ENCODE results near the gene RNU5B-1. TPM values are rescaled to one million over a fixed set of nuclear protein-coding genes. Genes with fewer than 3 reads are reported as not detected.

Gene RNU5B-1
- total RNA-seq, 2 experiments from 2014 or later, result not detected

DNA sequence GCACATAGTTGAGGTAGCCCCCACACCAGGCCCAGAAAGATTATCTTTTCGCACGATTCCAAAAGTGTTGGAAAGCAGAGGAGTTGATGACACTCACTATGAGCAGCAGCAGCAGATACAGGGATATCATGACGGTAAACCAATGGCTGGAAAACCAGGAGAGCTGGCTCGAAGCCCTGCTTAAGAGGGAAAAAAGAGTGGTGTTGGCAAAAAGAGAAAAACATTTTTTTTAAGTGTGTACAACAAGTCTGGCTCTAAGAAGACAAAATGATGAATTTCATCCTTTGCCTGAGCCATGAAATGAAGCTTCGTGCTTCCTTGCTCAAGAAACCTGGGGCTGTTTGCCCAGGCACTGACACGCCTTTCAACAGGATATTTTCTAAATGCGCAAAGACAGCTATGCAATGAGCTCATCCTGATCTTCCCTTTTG lies 45.1 kb upstream of the RNU5B-1 start:
- no TSS peak for BruUV-seq (replicated peaks)
- H3K4me2 ChIP-seq (ENCODE audit: low read length), result no peak overlapping the region
- H3K79me2 ChIP-seq (ENCODE audit: insufficient read depth, low read depth, low read length), result no peaks in the 10 kb centered on the region
- no peak overlapping the region for H2AFZ ChIP-seq (ENCODE audit: low read length)
- TF ChIP-seq EZH2phosphoT487 (IDR thresholded peaks at IDR 0.05; ENCODE audit: borderline replicate concordance, low read depth, low read length), result no peak
- H3K9me2 ChIP-seq (ENCODE audit: insufficient read depth, low read length), result no peaks in the 10 kb centered on the region
- ChIA-PET POLR2A (interaction anchor here (0.6 to 0.9 kb wide), 2 partner anchors 13 to 1991 kb away, joined by 3 to 4 read pairs; no protein-coding TSS in a partner anchor), CTCF (ENCODE audit: unreplicated experiment) (no interaction called here)
- no peaks in the 10 kb centered on the region for H3K4me1 ChIP-seq (ENCODE audit: insufficient read depth, low read length, poor library complexity, severe bottlenecking)
- H4K20me1 ChIP-seq (ENCODE audit: insufficient read depth, low read length), result no peaks in the 10 kb centered on the region
- H3K36me3 ChIP-seq (ENCODE audit: insufficient read depth, low read length), result peaks cover 56% of the 10 kb centered on the region
- intact Hi-C loops (cut with micrococcal nuclease; ENCODE audit: unreplicated experiment), result no loop called here
- H3K4me3 ChIP-seq (ENCODE audit: low read depth, low read length, poor library complexity, severe bottlenecking), result no peak overlapping the region
- H3K9me3 ChIP-seq (ENCODE audit: low read length), result no peaks in the 10 kb centered on the region
- DNase-seq (ENCODE audit: low spot score), result no peak
- no peak overlapping the region for H3K27ac ChIP-seq (ENCODE audit: low read depth, low read length, poor library complexity, severe bottlenecking)

DNA sequence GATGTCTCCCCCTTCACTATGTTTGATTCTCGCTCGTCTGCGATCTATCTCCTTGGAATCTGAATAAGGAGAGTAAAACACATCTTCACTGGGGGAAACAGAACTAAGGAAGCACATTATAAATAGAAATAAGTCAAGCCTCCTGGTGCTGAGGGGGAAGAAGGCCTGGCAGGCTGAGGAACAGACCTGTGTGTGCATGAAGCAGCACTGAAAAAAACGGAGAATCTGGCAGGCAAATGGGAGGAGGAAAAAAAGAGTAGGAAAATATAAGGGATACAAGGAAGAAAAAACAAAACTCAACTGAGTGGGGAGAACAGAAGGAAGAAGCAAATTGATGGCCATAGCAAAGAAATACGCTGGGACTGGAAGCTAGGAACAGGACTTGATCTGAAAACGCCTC lies 43.5 kb upstream of the RNU5B-1 start:
- intact Hi-C loops (cut with micrococcal nuclease; ENCODE audit: unreplicated experiment), result no loop called here
- Histone ChIP-seq H4K20me1 (ENCODE audit: insufficient read depth, low read length) (no peaks in the 10 kb centered on the region), H3K4me3 (ENCODE audit: low read depth, low read length, poor library complexity, severe bottlenecking) (no peak overlapping the region), H3K4me2 (ENCODE audit: low read length) (no peak overlapping the region), H3K79me2 (ENCODE audit: insufficient read depth, low read depth, low read length) (no peaks in the 10 kb centered on the region), H3K36me3 (ENCODE audit: insufficient read depth, low read length) (peaks cover 54% of the 10 kb centered on the region), H3K27ac (ENCODE audit: low read depth, low read length, poor library complexity, severe bottlenecking) (no peak overlapping the region), H3K9me3 (ENCODE audit: low read length) (no peaks in the 10 kb centered on the region), H3K4me1 (ENCODE audit: insufficient read depth, low read length, poor library complexity, severe bottlenecking) (no peaks in the 10 kb centered on the region), H2AFZ (ENCODE audit: low read length) (no peak overlapping the region), H3K9me2 (ENCODE audit: insufficient read depth, low read length) (no peaks in the 10 kb centered on the region)
- ChIA-PET POLR2A (no interaction called here), CTCF (ENCODE audit: unreplicated experiment) (no interaction called here)
- DNase-seq (ENCODE audit: low spot score), result no peak
- no peak for TF ChIP-seq EZH2phosphoT487 (IDR thresholded peaks at IDR 0.05; ENCODE audit: borderline replicate concordance, low read depth, low read length)
- TF ChIP-seq, protein P1, sequence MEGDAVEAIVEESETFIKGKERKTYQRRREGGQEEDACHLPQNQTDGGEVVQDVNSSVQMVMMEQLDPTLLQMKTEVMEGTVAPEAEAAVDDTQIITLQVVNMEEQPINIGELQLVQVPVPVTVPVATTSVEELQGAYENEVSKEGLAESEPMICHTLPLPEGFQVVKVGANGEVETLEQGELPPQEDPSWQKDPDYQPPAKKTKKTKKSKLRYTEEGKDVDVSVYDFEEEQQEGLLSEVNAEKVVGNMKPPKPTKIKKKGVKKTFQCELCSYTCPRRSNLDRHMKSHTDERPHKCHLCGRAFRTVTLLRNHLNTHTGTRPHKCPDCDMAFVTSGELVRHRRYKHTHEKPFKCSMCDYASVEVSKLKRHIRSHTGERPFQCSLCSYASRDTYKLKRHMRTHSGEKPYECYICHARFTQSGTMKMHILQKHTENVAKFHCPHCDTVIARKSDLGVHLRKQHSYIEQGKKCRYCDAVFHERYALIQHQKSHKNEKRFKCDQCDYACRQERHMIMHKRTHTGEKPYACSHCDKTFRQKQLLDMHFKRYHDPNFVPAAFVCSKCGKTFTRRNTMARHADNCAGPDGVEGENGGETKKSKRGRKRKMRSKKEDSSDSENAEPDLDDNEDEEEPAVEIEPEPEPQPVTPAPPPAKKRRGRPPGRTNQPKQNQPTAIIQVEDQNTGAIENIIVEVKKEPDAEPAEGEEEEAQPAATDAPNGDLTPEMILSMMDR (conservative IDR thresholded peaks at IDR 0.05; ENCODE audit: low read length), result no peak
- no TSS peak for BruUV-seq (replicated peaks)

DNA sequence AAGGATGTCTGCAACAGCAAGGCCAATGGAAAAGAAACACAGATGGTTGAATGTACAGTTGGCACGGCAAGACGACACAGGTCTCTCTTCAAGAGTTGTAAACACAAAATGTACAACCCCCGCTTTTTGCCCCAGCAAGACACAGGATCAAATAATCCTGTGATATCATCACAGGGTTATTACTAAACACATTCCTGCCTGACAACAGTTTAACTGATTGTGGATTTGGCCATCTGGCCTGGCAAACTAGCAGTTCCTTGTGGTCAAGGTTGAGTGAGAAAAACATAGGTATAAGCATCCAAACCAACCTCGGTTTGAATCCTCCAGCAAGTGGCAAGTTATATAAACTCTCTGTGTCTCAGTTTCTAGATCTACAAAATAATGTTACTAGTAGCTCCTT lies 41.2 kb upstream of the RNU5B-1 start:
- Histone ChIP-seq H3K36me3 (ENCODE audit: insufficient read depth, low read length) (peaks cover 41% of the 10 kb centered on the region), H3K79me2 (ENCODE audit: insufficient read depth, low read depth, low read length) (no peaks in the 10 kb centered on the region), H3K27ac (ENCODE audit: low read depth, low read length, poor library complexity, severe bottlenecking) (no peak overlapping the region), H3K4me3 (ENCODE audit: low read depth, low read length, poor library complexity, severe bottlenecking) (no peak overlapping the region), H3K4me1 (ENCODE audit: insufficient read depth, low read length, poor library complexity, severe bottlenecking) (no peaks in the 10 kb centered on the region), H3K4me2 (ENCODE audit: low read length) (no peak overlapping the region), H3K9me2 (ENCODE audit: insufficient read depth, low read length) (no peaks in the 10 kb centered on the region), H3K9me3 (ENCODE audit: low read length) (no peaks in the 10 kb centered on the region), H2AFZ (ENCODE audit: low read length) (no peak overlapping the region), H4K20me1 (ENCODE audit: insufficient read depth, low read length) (no peaks in the 10 kb centered on the region)
- TF ChIP-seq, protein P1 (conservative IDR thresholded peaks at IDR 0.05; ENCODE audit: low read length), result no peak
- TF ChIP-seq EZH2phosphoT487 (IDR thresholded peaks at IDR 0.05; ENCODE audit: borderline replicate concordance, low read depth, low read length), result no peak
- DNase-seq (ENCODE audit: low spot score), result no peak
- intact Hi-C loops (cut with micrococcal nuclease; ENCODE audit: unreplicated experiment), result no loop called here
- ChIA-PET POLR2A (interaction anchor here (0.5 to 0.6 kb wide), 2 partner anchors 8 to 22 kb away, joined by 3 read pairs; no protein-coding TSS in a partner anchor), CTCF (ENCODE audit: unreplicated experiment) (interaction anchor here (0.8 kb wide), 1 partner anchor 9 kb away, joined by 3 read pairs; no protein-coding TSS in a partner anchor)
- no TSS peak for BruUV-seq (replicated peaks)

All from OCI-LY7 (cell line).